AG20443 (cell line): ENCODE measurements around the gene CLK3.
"Not testable (repeated sequence)": the region's sequence is repeated elsewhere in the genome, so short reads cannot be mapped to it uniquely, and the experiment has no call there.

ENCODE experiments used
- DNase-seq: peaks from one replicate; pipeline ENCODE4 v3.0.0; 2012; ENCODE audit warnings: low spot score, mixed read lengths

Gene CLK3

GRCh38 chr15:74615508-74616365 lies at the start of gene CLK3:
CLK3 (plus strand) TSS chr15:74615836; CDS start chr15:74619197, 3,361 bp downstream.
- peak; percentile 97 for DNase-seq

GRCh38 chr15:74568594-74568993 lies 47.0 kb upstream of the CLK3 start:
- DNase-seq, result no peak

GRCh38 chr15:74569731-74570070 lies 45.9 kb upstream of the CLK3 start:
- DNase-seq, result no peak

- no peak for DNase-seq
Observed at GRCh38 chr15:74571191-74571590, 44.4 kb upstream of the CLK3 start.

GRCh38 chr15:74573987-74574386 lies 41.6 kb upstream of the CLK3 start:
- no peak for DNase-seq

- no peak for DNase-seq
Observed at GRCh38 chr15:74578496-74578994, 37.1 kb upstream of the CLK3 start.

- DNase-seq, result no peak
Observed at GRCh38 chr15:74579001-74579400, 36.6 kb upstream of the CLK3 start.

GRCh38 chr15:74580538-74581350 lies 34.9 kb upstream of the CLK3 start:
- DNase-seq, result no peak

GRCh38 chr15:74584204-74584603 lies 31.4 kb upstream of the CLK3 start:
- DNase-seq, result no peak

GRCh38 chr15:74584779-74585178 lies 30.9 kb upstream of the CLK3 start:
- no peak for DNase-seq

GRCh38 chr15:74585191-74585590 lies 30.4 kb upstream of the CLK3 start:
- DNase-seq, result no peak

- no peak for DNase-seq
Observed at GRCh38 chr15:74585857-74586256, 29.8 kb upstream of the CLK3 start.

GRCh38 chr15:74589826-74590225 lies 25.8 kb upstream of the CLK3 start:
- DNase-seq, result no peak

GRCh38 chr15:74592222-74592621 lies 23.4 kb upstream of the CLK3 start:
- no peak for DNase-seq

- DNase-seq, result no peak
Observed at GRCh38 chr15:74593122-74593521, 22.5 kb upstream of the CLK3 start.

GRCh38 chr15:74594455-74594854 lies 21.2 kb upstream of the CLK3 start:
- no peak for DNase-seq

- DNase-seq, result no peak
Observed at GRCh38 chr15:74595271-74595670, 20.4 kb upstream of the CLK3 start.

GRCh38 chr15:74596736-74597135 lies 18.9 kb upstream of the CLK3 start:
- not testable (repeated sequence) for DNase-seq

- not testable (repeated sequence) for DNase-seq
Observed at GRCh38 chr15:74597146-74597705, 18.4 kb upstream of the CLK3 start.

- DNase-seq, result peak; percentile 99
Observed at GRCh38 chr15:74598126-74598842, 17.4 kb upstream of the CLK3 start.

GRCh38 chr15:74599156-74599555 lies 16.5 kb upstream of the CLK3 start:
- no peak for DNase-seq
